Vagina (tissue), 2 donors: ENCODE results near the gene SLC7A4. TPM values are rescaled to one million over a fixed set of nuclear protein-coding genes. Genes with fewer than 3 reads are reported as not detected.

Experiments used
- DNase-seq, 2 donors: peaks; one replicate each; pipeline ENCODE4 v3.0.0-alpha.2; 2017; ENCODE audit errors: extremely low spot score in 2 of 2
- H3K27ac ChIP-seq: fragments of 200-600 bp; sonication (generic); one replicate; pipeline ENCODE4 v1.5.1; 2019
- H3K27me3 ChIP-seq: fragments of 200-600 bp; sonication (generic); one replicate; pipeline ENCODE4 v1.5.1; 2019
- H3K36me3 ChIP-seq, 2 donors: fragments of 200-600 bp; sonication (generic); one replicate each; pipeline ENCODE4 v1.5.1; 2017 to 2019
- H3K4me1 ChIP-seq: fragments of 200-600 bp; sonication (generic); one replicate; pipeline ENCODE4 v1.5.1; 2019
- H3K4me3 ChIP-seq, 2 donors: fragments of 200-600 bp; sonication (generic); 1 replicate in 1 of 2; 2 replicates in 1 of 2; pipeline ENCODE4 v1.5.1; 2016 to 2019
- H3K9me3 ChIP-seq: fragments of 200-600 bp; sonication (generic); one replicate; pipeline ENCODE4 v1.5.1; 2019
- CTCF ChIP-seq, 3 experiments: fragments of 450-650 bp in 2 of 3; fragments of 200-600 bp in 1 of 3; sonication (generic) in 1 of 3; IDR thresholded peaks; one replicate each; pipeline ENCODE4 v1.5.1; 2017 to 2019; ENCODE audit warnings: antibody characterized with exemption in 3 of 3, mild to moderate bottlenecking in 2 of 3, moderate library complexity in 2 of 3
- POLR2A ChIP-seq, 2 donors: fragments of 450-650 bp; IDR thresholded peaks; one replicate each; pipeline ENCODE4 v1.6.1; 2017; ENCODE audit warnings: antibody characterized with exemption in 2 of 2, mild to moderate bottlenecking in 2 of 2, moderate library complexity in 2 of 2
- POLR2AphosphoS5 ChIP-seq, 2 donors: sonication (generic); formaldehyde crosslinking; IDR thresholded peaks; one replicate each; pipeline ENCODE4 v1.9.0; 2017; ENCODE audit warnings: antibody characterized with exemption in 2 of 2, mild to moderate bottlenecking in 2 of 2, low read depth in 1 of 2; ENCODE audit not compliant: insufficient read depth in 1 of 2
- intact Hi-C: fragments of 100-400 bp; cut with DNase I; formaldehyde crosslinking; loops from one replicate; pipeline ENCODE4 v1.15.1; 2023
- total RNA-seq: library from RNA; depleted of rRNA; stranded (reverse); fragments of >200 nt; gene quantifications from one replicate; pipeline ENCODE4 v1.2.3, GENCODE V29; 2016

The SLC7A4 gene
- total RNA-seq, 1 donor from 2014 or later, result 0.98 TPM

GRCh38 chr22:21025266-21025665, 7.1 kb downstream of the SLC7A4 start:
- Histone ChIP-seq H3K4me3 (no peak overlapping the region), H3K36me3 (no peaks in the 10 kb centered on the region), H3K27me3 (no peaks in the 10 kb centered on the region), H3K27ac (no peak overlapping the region), H3K4me1 (peaks cover 11% of the 10 kb centered on the region), H3K9me3 (no peaks in the 10 kb centered on the region)
- DNase-seq, result no peak
- no peak for TF ChIP-seq POLR2A (IDR thresholded peaks at IDR 0.05)
- no peak for TF ChIP-seq CTCF (IDR thresholded peaks at IDR 0.05)
- TF ChIP-seq POLR2AphosphoS5 (IDR thresholded peaks at IDR 0.05; ENCODE audit: insufficient read depth in 1 of 2, low read depth in 1 of 2), result no peak
- intact Hi-C loops, result no loop called here

GRCh38 chr22:21022955-21023614, 9.3 kb downstream of the SLC7A4 start:
- Histone ChIP-seq H3K4me3 (no peak overlapping the region), H3K27ac (no peak overlapping the region), H3K36me3 (no peaks in the 10 kb centered on the region), H3K4me1 (peaks cover 11% of the 10 kb centered on the region), H3K9me3 (no peaks in the 10 kb centered on the region), H3K27me3 (no peaks in the 10 kb centered on the region)
- DNase-seq, result no peak
- intact Hi-C loops, result no loop called here
- TF ChIP-seq CTCF (IDR thresholded peaks at IDR 0.05) (no peak), POLR2A (IDR thresholded peaks at IDR 0.05) (no peak)

- intact Hi-C loops, result no loop called here
- TF ChIP-seq POLR2A (IDR thresholded peaks at IDR 0.05), result no peak
- TF ChIP-seq CTCF (IDR thresholded peaks at IDR 0.05), result no peak
- no peak for TF ChIP-seq POLR2AphosphoS5 (IDR thresholded peaks at IDR 0.05; ENCODE audit: insufficient read depth in 1 of 2, low read depth in 1 of 2)
- H3K27me3 ChIP-seq, result no peaks in the 10 kb centered on the region
- H3K9me3 ChIP-seq, result no peaks in the 10 kb centered on the region
- peaks cover 11% of the 10 kb centered on the region for H3K4me1 ChIP-seq
- no peak overlapping the region for H3K4me3 ChIP-seq
- no peak for DNase-seq
- no peaks in the 10 kb centered on the region for H3K36me3 ChIP-seq
- no peak overlapping the region for H3K27ac ChIP-seq
Observed at GRCh38 chr22:21022507-21022906, 9.9 kb downstream of the SLC7A4 start.

- Histone ChIP-seq H3K9me3 (no peaks in the 10 kb centered on the region), H3K4me1 (peaks cover 6% of the 10 kb centered on the region), H3K27me3 (no peaks in the 10 kb centered on the region), H3K27ac (no peak overlapping the region), H3K36me3 (no peaks in the 10 kb centered on the region), H3K4me3 (no peak overlapping the region)
- no peak for TF ChIP-seq POLR2A (IDR thresholded peaks at IDR 0.05)
- TF ChIP-seq POLR2AphosphoS5 (IDR thresholded peaks at IDR 0.05; ENCODE audit: insufficient read depth in 1 of 2, low read depth in 1 of 2), result no peak
- no peak for TF ChIP-seq CTCF (IDR thresholded peaks at IDR 0.05)
- DNase-seq, result no peak
- intact Hi-C loops, result no loop called here
Observed at GRCh38 chr22:21020802-21021429, 11.4 kb downstream of the SLC7A4 start.

GRCh38 chr22:21018314-21018713, 14.0 kb downstream of the SLC7A4 start:
- no peak overlapping the region for H3K4me3 ChIP-seq
- no peak for DNase-seq
- no peaks in the 10 kb centered on the region for H3K36me3 ChIP-seq
- H3K27me3 ChIP-seq, result no peaks in the 10 kb centered on the region
- no peaks in the 10 kb centered on the region for H3K9me3 ChIP-seq
- intact Hi-C loops, result no loop called here
- TF ChIP-seq CTCF (IDR thresholded peaks at IDR 0.05), result no peak
- H3K4me1 ChIP-seq, result peaks cover 25% of the 10 kb centered on the region
- no peak overlapping the region for H3K27ac ChIP-seq
